HG02588 (cell line): ENCODE results near the gene VAMP2.

Experiments used
- ATAC-seq: cut with Tn5 transposase; IDR thresholded peaks from one replicate; pipeline ENCODE4 v1.9.1; 2021; ENCODE audit warnings: mild to moderate bottlenecking, moderate library complexity; ENCODE audit not compliant: unreplicated experiment

Gene VAMP2

GRCh38 chr17:8162233-8162996, at the start of gene VAMP2:
VAMP2 (minus strand) TSS chr17:8162948; CDS start chr17:8162879, 69 bp downstream.
- peak; percentile 41 for ATAC-seq

- ATAC-seq, result no peak
Measured at GRCh38 chr17:8210761-8211458, 48.2 kb upstream of the VAMP2 start.

- peak; percentile 87 for ATAC-seq
Measured at GRCh38 chr17:8209907-8210760, 47.4 kb upstream of the VAMP2 start, which contains the start of gene AURKB. AURKB (minus strand) TSS chr17:8210575; CDS start chr17:8210224, 351 bp downstream.

- no peak for ATAC-seq
Measured at GRCh38 chr17:8206536-8206935, 43.8 kb upstream of the VAMP2 start.

- ATAC-seq, result no peak
Measured at GRCh38 chr17:8204761-8205555, 42.2 kb upstream of the VAMP2 start.

- ATAC-seq, result no peak
Measured at GRCh38 chr17:8192070-8192815, 29.5 kb upstream of the VAMP2 start.

- ATAC-seq, result no peak
Measured at GRCh38 chr17:8190506-8190905, 27.8 kb upstream of the VAMP2 start.

GRCh38 chr17:8189711-8190477, 27.1 kb upstream of the VAMP2 start, which contains the start of gene BORCS6:
BORCS6 (minus strand) TSS chr17:8190180; CDS start chr17:8190140, 40 bp downstream.
- peak; percentile 42 for ATAC-seq

GRCh38 chr17:8189041-8189710, 26.4 kb upstream of the VAMP2 start:
- no peak for ATAC-seq

GRCh38 chr17:8188263-8188839, 25.6 kb upstream of the VAMP2 start:
- no peak for ATAC-seq

- peak; percentile 18 for ATAC-seq
Measured at GRCh38 chr17:8187517-8188262, 24.9 kb upstream of the VAMP2 start.

GRCh38 chr17:8186787-8187516, 24.2 kb upstream of the VAMP2 start:
- peak; percentile 19 for ATAC-seq

GRCh38 chr17:8186446-8186786, 23.7 kb upstream of the VAMP2 start:
- ATAC-seq, result peak; percentile 6

GRCh38 chr17:8185582-8186445, 23.1 kb upstream of the VAMP2 start:
- peak; percentile 15 for ATAC-seq

GRCh38 chr17:8176998-8177731, 14.4 kb upstream of the VAMP2 start:
- no peak for ATAC-seq
